Nephron (organoid): ENCODE results near the gene CLEC11A.
"Not testable (repeated sequence)": the region's sequence is repeated elsewhere in the genome, so short reads cannot be mapped to it uniquely, and the experiment has no call there.

Experiments
- H3K27ac Mint-ChIP-seq, 3 experiments: 2 replicates each; pipeline ENCODE4 v1.8.0; 2020; ENCODE audit warnings: mixed read lengths in 3 of 3, mild to moderate bottlenecking in 2 of 3, moderate library complexity in 1 of 3
- H3K27me3 Mint-ChIP-seq: 2 replicates; pipeline ENCODE4 v1.8.0; 2021; ENCODE audit warnings: low read depth, mild to moderate bottlenecking, moderate library complexity, mixed read lengths
- H3K36me3 Mint-ChIP-seq: 2 replicates; pipeline ENCODE4 v1.8.0; 2020; ENCODE audit warnings: low read depth, mixed read lengths
- H3K4me1 Mint-ChIP-seq: 2 replicates; pipeline ENCODE4 v1.8.0; 2020; ENCODE audit warnings: mixed read lengths
- H3K4me3 Mint-ChIP-seq, 3 experiments: 2 replicates each; pipeline ENCODE4 v1.8.0; 2020; ENCODE audit warnings: mild to moderate bottlenecking in 3 of 3, mixed read lengths in 3 of 3, moderate library complexity in 2 of 3
- H3K9me3 Mint-ChIP-seq: 2 replicates; pipeline ENCODE4 v1.8.0; 2020; ENCODE audit warnings: mixed read lengths
- TF ChIP-seq, protein P1 (sequence below), 3 experiments: fragments of 200-600 bp; sonication (generic); IDR thresholded peaks; one replicate each; pipeline ENCODE4 v1.5.0; 2021; ENCODE audit warnings: antibody characterized with exemption in 3 of 3; ENCODE audit not compliant: unreplicated experiment in 3 of 3

Gene CLEC11A

DNA sequence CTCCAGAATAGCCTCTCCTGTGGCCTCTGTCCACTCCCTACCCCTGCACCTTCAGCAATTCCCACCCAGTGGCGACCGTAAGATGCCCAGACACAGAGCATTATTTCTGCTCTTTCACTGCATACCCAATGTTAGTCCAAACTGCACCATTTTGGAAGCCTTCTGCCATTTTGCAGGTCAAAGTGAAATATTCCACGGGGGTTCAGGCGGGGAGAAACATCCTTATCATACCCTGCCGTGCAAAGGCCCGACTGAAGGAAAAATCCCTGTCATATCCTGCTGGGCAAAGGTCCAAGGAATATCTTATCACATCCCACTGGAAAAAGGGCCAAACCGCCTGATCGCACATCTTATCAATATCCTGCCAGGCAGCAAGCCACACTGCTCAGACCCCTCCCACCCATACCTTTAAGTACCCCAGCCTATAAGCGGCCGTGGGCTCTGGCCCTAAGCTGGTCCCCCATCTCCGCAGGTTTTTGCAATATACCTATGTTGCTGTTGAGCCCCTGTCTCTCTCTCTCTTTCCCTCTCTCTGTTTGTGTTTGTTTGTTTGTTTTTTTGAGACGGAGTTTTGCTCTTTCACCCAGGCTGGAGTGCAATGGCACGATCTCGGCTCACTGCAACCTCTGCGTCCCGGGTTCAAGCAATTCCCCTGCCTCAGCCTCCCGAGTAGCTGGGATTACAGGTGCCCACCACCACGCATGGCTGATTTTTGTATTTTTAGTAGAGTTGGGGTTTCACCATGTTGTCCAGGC is 18.2 kb downstream of the CLEC11A start:
- H3K27me3 Mint-ChIP-seq: peaks cover 38% of the 10 kb centered on the region
- TF ChIP-seq, protein P1, sequence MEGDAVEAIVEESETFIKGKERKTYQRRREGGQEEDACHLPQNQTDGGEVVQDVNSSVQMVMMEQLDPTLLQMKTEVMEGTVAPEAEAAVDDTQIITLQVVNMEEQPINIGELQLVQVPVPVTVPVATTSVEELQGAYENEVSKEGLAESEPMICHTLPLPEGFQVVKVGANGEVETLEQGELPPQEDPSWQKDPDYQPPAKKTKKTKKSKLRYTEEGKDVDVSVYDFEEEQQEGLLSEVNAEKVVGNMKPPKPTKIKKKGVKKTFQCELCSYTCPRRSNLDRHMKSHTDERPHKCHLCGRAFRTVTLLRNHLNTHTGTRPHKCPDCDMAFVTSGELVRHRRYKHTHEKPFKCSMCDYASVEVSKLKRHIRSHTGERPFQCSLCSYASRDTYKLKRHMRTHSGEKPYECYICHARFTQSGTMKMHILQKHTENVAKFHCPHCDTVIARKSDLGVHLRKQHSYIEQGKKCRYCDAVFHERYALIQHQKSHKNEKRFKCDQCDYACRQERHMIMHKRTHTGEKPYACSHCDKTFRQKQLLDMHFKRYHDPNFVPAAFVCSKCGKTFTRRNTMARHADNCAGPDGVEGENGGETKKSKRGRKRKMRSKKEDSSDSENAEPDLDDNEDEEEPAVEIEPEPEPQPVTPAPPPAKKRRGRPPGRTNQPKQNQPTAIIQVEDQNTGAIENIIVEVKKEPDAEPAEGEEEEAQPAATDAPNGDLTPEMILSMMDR (IDR thresholded peaks at IDR 0.05; ENCODE audit: unreplicated experiment in 3 of 3): no peak

DNA sequence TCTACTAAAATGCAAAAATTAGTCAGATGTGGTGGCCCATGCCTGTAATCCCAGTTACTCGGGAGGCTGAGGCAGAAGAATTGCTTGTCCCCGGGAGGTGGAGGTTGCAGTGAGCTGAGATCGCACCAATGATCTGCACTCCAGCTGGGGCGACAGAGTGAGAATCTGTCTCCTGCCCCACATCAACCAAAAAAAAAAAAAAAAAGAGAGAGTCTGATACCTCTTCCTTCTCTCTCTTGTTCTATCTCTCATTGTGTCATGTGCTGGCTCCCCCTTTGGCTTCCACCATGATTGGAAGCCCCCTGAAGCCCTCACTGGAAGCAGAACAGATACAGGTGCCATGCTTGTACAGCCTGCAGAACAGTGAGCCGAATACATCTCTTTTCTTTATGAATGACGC is 20.4 kb downstream of the CLEC11A start:
- no peaks in the 10 kb centered on the region for H3K9me3 Mint-ChIP-seq
- H3K27me3 Mint-ChIP-seq: peaks cover 30% of the 10 kb centered on the region
- no peaks in the 10 kb centered on the region for H3K4me1 Mint-ChIP-seq
- TF ChIP-seq, protein P1 (IDR thresholded peaks at IDR 0.05; ENCODE audit: unreplicated experiment in 3 of 3): no peak
- no peak overlapping the region for H3K27ac Mint-ChIP-seq
- H3K36me3 Mint-ChIP-seq: no peaks in the 10 kb centered on the region
- no peak overlapping the region for H3K4me3 Mint-ChIP-seq

More for the DNA sequence above, 18.2 kb downstream of the CLEC11A start:
- Mint-ChIP-seq H3K4me1 (no peaks in the 10 kb centered on the region), H3K9me3 (no peaks in the 10 kb centered on the region), H3K36me3 (no peaks in the 10 kb centered on the region), H3K4me3 (no peak overlapping the region), H3K27ac (no peak overlapping the region)

DNA sequence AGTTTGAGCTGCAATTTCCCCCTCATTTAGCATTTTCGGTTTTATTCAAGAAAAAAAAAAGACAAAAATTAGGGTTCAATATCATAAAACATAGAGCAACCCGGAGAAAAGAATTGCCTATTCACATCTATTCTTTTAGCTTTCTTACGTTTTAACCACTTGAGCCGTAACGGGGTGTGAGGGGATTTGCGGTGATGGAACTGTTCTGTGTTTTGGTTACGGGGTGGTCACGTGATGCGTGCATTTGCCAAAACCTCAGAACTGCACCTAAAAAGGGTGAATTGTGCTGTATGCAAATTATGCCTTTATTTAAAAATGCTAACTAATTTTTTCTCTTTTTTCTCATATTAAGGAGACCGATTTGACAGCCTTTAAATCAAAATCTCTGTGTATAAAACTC is 22.1 kb downstream of the CLEC11A start:
- Mint-ChIP-seq H3K4me1 (no peaks in the 10 kb centered on the region), H3K36me3 (no peaks in the 10 kb centered on the region), H3K27ac (no peak overlapping the region), H3K9me3 (no peaks in the 10 kb centered on the region), H3K27me3 (peaks cover 20% of the 10 kb centered on the region), H3K4me3 (no peak overlapping the region)
- TF ChIP-seq, protein P1 (IDR thresholded peaks at IDR 0.05; ENCODE audit: unreplicated experiment in 3 of 3): no peak

DNA sequence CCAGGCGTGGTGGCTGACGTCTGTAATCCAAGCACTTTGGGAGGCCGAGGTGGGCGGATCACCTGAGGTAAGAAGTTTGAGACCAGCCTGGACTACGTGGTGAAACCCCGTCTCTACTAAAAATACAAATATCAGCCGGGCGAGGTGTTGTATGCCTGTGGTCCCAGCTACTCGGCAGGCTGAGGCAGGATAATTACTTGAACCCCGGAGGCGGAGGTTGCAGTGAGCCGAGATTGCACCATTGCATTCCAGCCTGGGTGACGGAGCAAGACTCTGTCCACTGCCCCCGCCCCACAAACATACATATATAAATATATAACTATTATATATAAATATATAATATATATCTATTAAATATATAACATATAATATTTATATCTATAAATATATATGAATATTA is 24.0 kb downstream of the CLEC11A start:
- H3K4me1 Mint-ChIP-seq, H3K27ac Mint-ChIP-seq, H3K4me3 Mint-ChIP-seq, H3K9me3 Mint-ChIP-seq, H3K36me3 Mint-ChIP-seq, H3K27me3 Mint-ChIP-seq: not testable (repeated sequence)

DNA sequence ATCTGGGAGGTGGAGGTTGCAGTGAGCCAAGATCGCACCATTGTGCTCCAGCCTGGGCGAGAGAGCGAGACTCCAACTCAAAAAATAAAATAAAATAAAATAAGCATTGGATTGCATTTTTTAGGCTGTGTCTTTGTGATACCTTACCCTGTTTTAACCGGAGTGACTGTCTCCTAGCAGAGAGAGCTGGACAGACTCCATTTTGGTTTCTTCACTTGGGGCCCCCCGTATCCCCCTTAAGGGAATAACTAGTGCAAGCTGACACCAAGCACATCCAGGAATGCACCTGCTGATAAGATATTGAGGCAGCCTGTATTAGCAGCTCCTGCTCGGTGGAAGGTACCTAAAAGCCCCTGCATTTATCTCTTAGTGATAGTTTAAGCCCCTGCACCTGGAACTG is 26.3 kb downstream of the CLEC11A start:
- TF ChIP-seq, protein P1 (IDR thresholded peaks at IDR 0.05; ENCODE audit: unreplicated experiment in 3 of 3): no peak
- no peaks in the 10 kb centered on the region for H3K4me1 Mint-ChIP-seq
- H3K27ac Mint-ChIP-seq: no peak overlapping the region
- no peaks in the 10 kb centered on the region for H3K9me3 Mint-ChIP-seq
- H3K4me3 Mint-ChIP-seq: no peak overlapping the region
- peaks cover 13% of the 10 kb centered on the region for H3K27me3 Mint-ChIP-seq
- H3K36me3 Mint-ChIP-seq: no peaks in the 10 kb centered on the region

DNA sequence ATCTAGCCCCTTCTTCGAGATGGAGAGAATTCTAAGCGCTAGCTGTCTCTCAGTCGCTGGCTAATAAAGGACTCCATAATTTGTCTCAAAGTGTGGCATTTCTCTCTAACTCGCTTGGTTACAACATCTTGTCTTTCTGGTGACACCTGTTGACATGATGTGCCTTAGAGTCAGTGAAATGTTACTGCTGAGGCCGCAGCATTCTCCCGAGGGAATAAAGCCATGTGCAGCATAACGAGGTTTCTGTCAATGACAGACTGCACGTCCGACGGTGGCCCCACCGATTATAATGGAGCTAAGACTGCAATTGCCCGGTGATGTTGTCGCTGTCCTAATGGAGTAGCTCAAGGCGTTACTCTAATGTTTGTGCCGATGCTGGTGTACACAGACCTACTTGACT is 26.8 kb downstream of the CLEC11A start:
- TF ChIP-seq, protein P1 (IDR thresholded peaks at IDR 0.05; ENCODE audit: unreplicated experiment in 3 of 3): no peak
- H3K36me3 Mint-ChIP-seq: no peaks in the 10 kb centered on the region

More for the DNA sequence above, 26.8 kb downstream of the CLEC11A start:
- H3K9me3 Mint-ChIP-seq: no peaks in the 10 kb centered on the region
- H3K4me1 Mint-ChIP-seq: no peaks in the 10 kb centered on the region
- peaks cover 18% of the 10 kb centered on the region for H3K27me3 Mint-ChIP-seq
- no peak overlapping the region for H3K27ac Mint-ChIP-seq
- no peak overlapping the region for H3K4me3 Mint-ChIP-seq
